ENCODE results near the gene DNAJB6. TPM values are rescaled to one million over a fixed set of nuclear protein-coding genes. Genes with fewer than 3 reads are reported as not detected.

DNAJB6 gene
- total and polyA plus RNA-seq, 7 experiments from 2014 or later, result 79.8 to 219 (median 114) TPM

DNA sequence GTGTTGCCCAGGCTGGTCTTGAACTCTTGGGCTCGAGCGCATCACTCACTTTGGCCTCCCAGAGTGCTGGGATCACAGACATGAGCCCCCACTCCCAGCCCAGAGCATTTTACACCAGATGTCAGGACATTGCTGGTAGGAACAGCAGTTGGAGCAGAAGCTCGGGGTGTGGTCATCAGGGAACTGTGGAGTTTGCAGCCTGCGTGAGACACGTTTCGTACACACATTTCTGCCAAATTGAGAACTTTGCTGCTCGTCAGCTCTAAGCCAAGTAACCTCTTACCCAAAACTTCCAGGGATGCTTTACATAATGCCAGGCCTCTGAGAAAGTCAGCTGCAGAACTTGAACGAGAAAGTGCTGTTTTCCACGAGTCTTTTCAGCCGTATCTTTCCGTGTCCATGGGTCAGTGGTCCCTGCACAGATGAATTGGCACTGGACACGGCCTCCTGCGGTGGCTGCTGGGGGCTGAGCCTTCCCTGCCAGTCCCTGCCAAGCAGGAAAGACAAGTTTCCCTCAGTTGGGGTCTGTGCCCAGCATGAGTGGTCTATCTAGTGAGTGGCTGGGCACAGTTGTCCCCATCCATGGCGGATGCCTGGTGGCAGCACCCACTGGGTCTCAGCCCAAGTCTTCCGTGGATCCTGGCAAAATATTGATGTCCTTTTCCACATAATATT lies 54.4 kb downstream of the DNAJB6 start:
- H3K27ac Mint-ChIP-seq, result peak overlapping the region in 5 of 9 donors; percentile 4 to 77 (median 58)
- no peaks in the 10 kb centered on the region for H3K9me3 Mint-ChIP-seq
- ATAC-seq, result no peak
- H3K4me1 ChIP-seq (ENCODE audit: control insufficient read depth in 2 of 2, insufficient read depth in 2 of 2, low read length in 2 of 2), result peaks cover 17 to 20% of the 10 kb centered on the region in 2 donors
- no peaks in the 10 kb centered on the region for H3K27me3 ChIP-seq (ENCODE audit: control insufficient read depth in 2 of 2, insufficient read depth in 2 of 2, low read length in 2 of 2)
- H3K9me3 ChIP-seq (ENCODE audit: control insufficient read depth in 2 of 3, low read length in 3 of 3), result no peaks in the 10 kb centered on the region
- CTCF ChIA-PET, result no interaction called here
- peaks cover 26 to 59% (median 42%) of the 10 kb centered on the region in 7 donors for H3K4me1 Mint-ChIP-seq
- POLR2A ChIA-PET, result interaction anchor here (1.9 kb wide), 1 partner anchor 16 kb away, joined by 4 read pairs; no protein-coding TSS in a partner anchor
- H3K4me3 ChIP-seq (ENCODE audit: low read length), result no peak overlapping the region
- DNase-seq, result no peak
- H3K4me3 Mint-ChIP-seq, result peak overlapping the region in 3 of 10 donors; percentile 62 to 85 (median 74)
- H3K27me3 Mint-ChIP-seq, result no peaks in the 10 kb centered on the region
- H3K27ac ChIP-seq (ENCODE audit: low read depth, low read length), result no peak overlapping the region
- peaks cover 0 to 29% (median 6%) of the 10 kb centered on the region in 5 donors for H3K36me3 Mint-ChIP-seq
- intact Hi-C loops (cut with micrococcal nuclease), result no loop called here
- H3K36me3 ChIP-seq (ENCODE audit: control insufficient read depth in 2 of 3, insufficient read depth in 3 of 3, low read length in 3 of 3), result peaks cover 0 to 9% (median 0%) of the 10 kb centered on the region in 3 experiments

DNA sequence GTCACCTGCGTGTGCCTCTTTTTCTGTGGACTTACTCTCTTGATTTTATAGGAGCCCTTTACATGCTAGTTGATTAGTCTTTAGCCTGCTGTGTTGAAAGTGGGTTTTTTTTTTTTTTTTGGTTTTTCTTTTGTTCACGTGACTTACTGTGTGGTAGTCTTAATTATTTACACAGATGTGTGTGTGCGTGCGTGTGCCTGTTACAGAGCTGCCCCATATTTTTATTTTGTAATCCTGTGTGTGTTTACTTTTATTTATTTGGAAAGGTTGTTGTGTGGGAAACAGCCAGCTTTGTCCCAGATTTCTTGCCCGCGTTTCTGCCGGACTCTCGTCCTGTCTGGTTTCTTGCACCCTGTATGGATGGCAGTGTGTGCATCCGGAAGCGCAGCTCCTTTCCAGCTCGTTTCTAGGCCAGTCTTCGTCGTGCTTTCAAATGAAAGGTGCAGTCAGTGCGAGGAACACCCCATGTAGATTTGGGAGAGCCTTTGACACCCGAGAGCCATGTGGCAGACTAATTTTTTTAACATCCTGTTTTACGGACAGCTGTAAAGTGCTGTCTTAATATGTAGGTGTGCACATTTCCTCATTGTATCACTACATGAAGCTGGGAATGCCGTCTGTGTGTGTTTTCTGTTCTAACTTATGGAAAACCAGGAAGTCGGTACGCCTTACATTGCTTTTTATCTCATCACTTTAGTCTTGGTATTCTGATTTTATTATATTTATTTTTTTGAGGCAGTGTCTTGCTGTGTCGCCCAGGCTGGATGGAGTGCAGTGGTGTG lies 55.6 kb downstream of the DNAJB6 start:
- Mint-ChIP-seq H3K9me3 (no peaks in the 10 kb centered on the region), H3K4me3 (no peak overlapping the region), H3K36me3 (peaks cover 0 to 26% (median 2%) of the 10 kb centered on the region in 5 donors), H3K27ac (peak overlapping the region in 1 of 9 donors; percentile 54), H3K27me3 (no peaks in the 10 kb centered on the region), H3K4me1 (peaks cover 23 to 50% (median 34%) of the 10 kb centered on the region in 7 donors)
- peaks cover 0 to 22% (median 0%) of the 10 kb centered on the region in 3 experiments for H3K36me3 ChIP-seq (ENCODE audit: control insufficient read depth in 2 of 3, insufficient read depth in 3 of 3, low read length in 3 of 3)
- peaks cover 13 to 15% of the 10 kb centered on the region in 2 donors for H3K4me1 ChIP-seq (ENCODE audit: control insufficient read depth in 2 of 2, insufficient read depth in 2 of 2, low read length in 2 of 2)
- H3K27ac ChIP-seq (ENCODE audit: low read depth, low read length), result no peak overlapping the region
- no peaks in the 10 kb centered on the region for H3K27me3 ChIP-seq (ENCODE audit: control insufficient read depth in 2 of 2, insufficient read depth in 2 of 2, low read length in 2 of 2)
- no peak for ATAC-seq
- ChIA-PET POLR2A (interaction anchor here (0.6 kb wide), 1 partner anchor 24 kb away, joined by 3 read pairs; no protein-coding TSS in a partner anchor), CTCF (interaction anchor here (0.7 kb wide), 1 partner anchor 53 kb away, joined by 3 read pairs; no protein-coding TSS in a partner anchor)
- H3K4me3 ChIP-seq (ENCODE audit: low read length), result no peak overlapping the region
- intact Hi-C loops (cut with micrococcal nuclease), result no loop called here
- no peaks in the 10 kb centered on the region for H3K9me3 ChIP-seq (ENCODE audit: control insufficient read depth in 2 of 3, low read length in 3 of 3)
- DNase-seq, result no peak

GRCh38 chr7:157394246-157395191 lies 57.7 kb downstream of the DNAJB6 start:
- Histone ChIP-seq H3K27ac (ENCODE audit: low read depth, low read length) (no peak overlapping the region), H3K27me3 (ENCODE audit: control insufficient read depth in 2 of 2, insufficient read depth in 2 of 2, low read length in 2 of 2) (no peaks in the 10 kb centered on the region), H3K4me3 (ENCODE audit: low read length) (no peak overlapping the region), H3K9me3 (ENCODE audit: control insufficient read depth in 2 of 3, low read length in 3 of 3) (no peaks in the 10 kb centered on the region), H3K36me3 (ENCODE audit: control insufficient read depth in 2 of 3, insufficient read depth in 3 of 3, low read length in 3 of 3) (peaks cover 0 to 23% (median 0%) of the 10 kb centered on the region in 3 experiments), H3K4me1 (ENCODE audit: control insufficient read depth in 2 of 2, insufficient read depth in 2 of 2, low read length in 2 of 2) (peaks cover 11% of the 10 kb centered on the region in 2 donors)
- peak overlapping the region in 2 of 9 donors; percentile 63 to 84 for H3K27ac Mint-ChIP-seq
- H3K36me3 Mint-ChIP-seq, result peaks cover 0 to 29% (median 4%) of the 10 kb centered on the region in 5 donors
- no peak overlapping the region for H3K4me3 Mint-ChIP-seq
- H3K9me3 Mint-ChIP-seq, result no peaks in the 10 kb centered on the region
- DNase-seq (no peak), ATAC-seq (no peak)
- POLR2A ChIA-PET, result interaction anchor here (0.6 to 1.0 kb wide), 2 partner anchors 218 to 1025 kb away, joined by 3 read pairs; no protein-coding TSS in a partner anchor
- no peaks in the 10 kb centered on the region for H3K27me3 Mint-ChIP-seq
- intact Hi-C loops (cut with micrococcal nuclease), result no loop called here
- CTCF ChIA-PET, result no interaction called here
- H3K4me1 Mint-ChIP-seq, result peaks cover 27 to 55% (median 36%) of the 10 kb centered on the region in 7 donors

- no peaks in the 10 kb centered on the region for H3K27me3 Mint-ChIP-seq
- intact Hi-C loops (cut with micrococcal nuclease), result no loop called here
- POLR2A ChIA-PET, result interaction anchor here (1.0 kb wide), 1 partner anchor 218 kb away, joined by 3 read pairs; no protein-coding TSS in a partner anchor
- Histone ChIP-seq H3K27me3 (ENCODE audit: control insufficient read depth in 2 of 2, insufficient read depth in 2 of 2, low read length in 2 of 2) (no peaks in the 10 kb centered on the region), H3K36me3 (ENCODE audit: control insufficient read depth in 2 of 3, insufficient read depth in 3 of 3, low read length in 3 of 3) (peaks cover 0 to 26% (median 0%) of the 10 kb centered on the region in 3 experiments), H3K9me3 (ENCODE audit: control insufficient read depth in 2 of 3, low read length in 3 of 3) (no peaks in the 10 kb centered on the region), H3K4me3 (ENCODE audit: low read length) (no peak overlapping the region), H3K4me1 (ENCODE audit: control insufficient read depth in 2 of 2, insufficient read depth in 2 of 2, low read length in 2 of 2) (peaks cover 4% of the 10 kb centered on the region in 2 donors), H3K27ac (ENCODE audit: low read depth, low read length) (no peak overlapping the region)
- CTCF ChIA-PET, result no interaction called here
- DNase-seq (no peak), ATAC-seq (no peak)
- no peaks in the 10 kb centered on the region for H3K9me3 Mint-ChIP-seq
- H3K27ac Mint-ChIP-seq, result peak overlapping the region in 2 of 9 donors; percentile 22 to 53
- peaks cover 20 to 48% (median 29%) of the 10 kb centered on the region in 7 donors for H3K4me1 Mint-ChIP-seq
- H3K4me3 Mint-ChIP-seq, result no peak overlapping the region
- peaks cover 0 to 28% (median 4%) of the 10 kb centered on the region in 5 donors for H3K36me3 Mint-ChIP-seq
Observed at GRCh38 chr7:157395206-157395605, 58.4 kb downstream of the DNAJB6 start.

GRCh38 chr7:157396316-157397035 lies 59.7 kb downstream of the DNAJB6 start:
- Histone ChIP-seq H3K9me3 (ENCODE audit: control insufficient read depth in 2 of 3, low read length in 3 of 3) (no peaks in the 10 kb centered on the region), H3K36me3 (ENCODE audit: control insufficient read depth in 2 of 3, insufficient read depth in 3 of 3, low read length in 3 of 3) (peaks cover 0 to 27% (median 0%) of the 10 kb centered on the region in 3 experiments), H3K4me3 (ENCODE audit: low read length) (no peak overlapping the region), H3K27ac (ENCODE audit: low read depth, low read length) (no peak overlapping the region), H3K27me3 (ENCODE audit: control insufficient read depth in 2 of 2, insufficient read depth in 2 of 2, low read length in 2 of 2) (no peaks in the 10 kb centered on the region), H3K4me1 (ENCODE audit: control insufficient read depth in 2 of 2, insufficient read depth in 2 of 2, low read length in 2 of 2) (no peaks in the 10 kb centered on the region)
- no peaks in the 10 kb centered on the region for H3K27me3 Mint-ChIP-seq
- no peaks in the 10 kb centered on the region for H3K9me3 Mint-ChIP-seq
- DNase-seq (no peak), ATAC-seq (no peak)
- peaks cover 15 to 40% (median 22%) of the 10 kb centered on the region in 7 donors for H3K4me1 Mint-ChIP-seq
- intact Hi-C loops (cut with micrococcal nuclease), result no loop called here
- peak overlapping the region in 1 of 9 donors; percentile 31 for H3K27ac Mint-ChIP-seq
- ChIA-PET CTCF (interaction anchor here (0.6 to 0.7 kb wide), 2 partner anchors 290 to 447 kb away, joined by 3 to 4 read pairs; partner anchors contain the start of gene NOM1), POLR2A (no interaction called here)
- H3K4me3 Mint-ChIP-seq, result no peak overlapping the region
- peaks cover 3 to 35% (median 9%) of the 10 kb centered on the region in 5 donors for H3K36me3 Mint-ChIP-seq

Data from naive thymus-derived CD4-positive, alpha-beta T cell (primary cell).